Activated T-cell treated with anti-CD3 and anti-CD28 coated beads for 48 hours (primary cell): Measurements from ENCODE around the gene PRKAG1.

Source experiments
- DNase-seq: peaks from one replicate; pipeline ENCODE4 v3.0.0-alpha.2; 2020; ENCODE audit warnings: low read depth

PRKAG1 gene

GRCh38 chr12:48966177-48966895 is 52.2 kb downstream of the PRKAG1 start:
- no peak for DNase-seq

GRCh38 chr12:48965298-48965838 is 53.2 kb downstream of the PRKAG1 start:
- no peak for DNase-seq

GRCh38 chr12:48961801-48962200 is 56.8 kb downstream of the PRKAG1 start:
- DNase-seq = no peak

GRCh38 chr12:48961331-48961730 is 57.2 kb downstream of the PRKAG1 start:
- no peak for DNase-seq

GRCh38 chr12:48960834-48961233 is 57.7 kb downstream of the PRKAG1 start:
- no peak for DNase-seq

GRCh38 chr12:48958049-48958388 is 60.6 kb downstream of the PRKAG1 start:
- DNase-seq = no peak

- DNase-seq = peak; percentile 91
Measured at GRCh38 chr12:48957141-48958048, 61.2 kb downstream of the PRKAG1 start, which contains the start of gene ARF3. Gene ARF3, minus strand, starts transcription at chr12:48957487. Its CDS starts 16,392 bp downstream, at chr12:48941095.

GRCh38 chr12:48956279-48957140 is 62.1 kb downstream of the PRKAG1 start:
- DNase-seq = no peak

- DNase-seq = no peak
Measured at GRCh38 chr12:48954841-48955501, 63.6 kb downstream of the PRKAG1 start.

- no peak for DNase-seq
Measured at GRCh38 chr12:48954061-48954460, 64.5 kb downstream of the PRKAG1 start.

GRCh38 chr12:48952691-48953090 is 65.9 kb downstream of the PRKAG1 start:
- DNase-seq = no peak
